Panc1 (cell line): Measurements from ENCODE around the gene NDUFA11.

Source experiments
- CTCF ChIP-seq: fragments of 450-650 bp; IDR thresholded peaks from 2 replicates; pipeline ENCODE4 v1.5.1; 2017; ENCODE audit warnings: mild to moderate bottlenecking
- POLR2AphosphoS5 ChIP-seq: IDR thresholded peaks from 2 replicates; pipeline ENCODE4 v1.6.1; 2012; ENCODE audit warnings: mild to moderate bottlenecking, low read depth, low read length, moderate library complexity
- SIN3A ChIP-seq: IDR thresholded peaks from 2 replicates; pipeline ENCODE4 v1.6.1; 2012; ENCODE audit warnings: low read depth, mild to moderate bottlenecking, low read length, moderate library complexity, borderline replicate concordance; ENCODE audit not compliant: insufficient read depth
- TCF7L2 ChIP-seq: IDR thresholded peaks from 2 replicates; pipeline ENCODE4 v1.6.1; 2011; ENCODE audit warnings: mild to moderate bottlenecking, low read depth, low read length, inconsistent platforms

DNA sequence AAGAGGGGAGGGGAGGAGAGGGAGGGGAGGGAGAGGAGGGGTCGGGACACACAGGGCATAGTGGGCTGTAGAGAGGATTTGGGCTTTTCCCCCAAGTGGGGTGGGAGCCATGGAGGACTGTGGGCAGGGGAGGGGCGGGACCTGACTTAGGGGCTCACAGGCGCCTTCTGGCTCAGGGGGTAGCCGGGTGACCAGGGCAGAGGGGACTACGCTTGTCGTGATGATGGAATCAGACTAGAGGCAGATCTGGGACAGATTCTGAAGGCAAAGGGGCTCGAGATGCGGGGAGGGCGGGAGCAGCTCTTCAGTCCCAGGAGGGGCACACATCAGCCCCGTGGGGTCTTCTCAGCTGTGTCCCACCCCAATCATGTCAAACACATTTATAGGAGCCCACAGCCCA is 13.5 kb downstream of the NDUFA11 start:
- TF ChIP-seq CTCF (no peak), POLR2AphosphoS5 (no peak), SIN3A (no peak), TCF7L2 (no peak)
